Keratinocyte (primary cell): Measurements from ENCODE around the gene LRIT2. TPM values are rescaled to one million over a fixed set of nuclear protein-coding genes. Genes with fewer than 3 reads are reported as not detected.

Source experiments
- DNase-seq: peaks from one replicate; pipeline ENCODE4 v3.0.0-alpha.2; 2011; ENCODE audit warnings: low read depth, missing footprints, low spot score
- FAIRE-seq: peaks from 2 replicates; lab custom pipeline; 2011; peaks lifted over from hg19 to GRCh38; lab: Jason Lieb, UNC
- H2AFZ ChIP-seq: 2 replicates; pipeline ENCODE4 v1.6.0; 2012; ENCODE audit warnings: low read length, control low read depth, inconsistent platforms; ENCODE audit not compliant: control insufficient read depth
- H3K27ac ChIP-seq: 2 replicates; pipeline ENCODE4 v1.5.1; 2011; ENCODE audit warnings: low read length; ENCODE audit not compliant: control insufficient read depth, insufficient read depth
- H3K27me3 ChIP-seq: 3 replicates; pipeline ENCODE4 v1.6.0; 2011; ENCODE audit warnings: low read length; ENCODE audit not compliant: control insufficient read depth, insufficient read depth; ENCODE audit errors: extremely low read depth
- H3K36me3 ChIP-seq, 2 experiments: 2 replicates in 1 of 2; 3 replicates in 1 of 2; pipeline ENCODE4 v1.5.1; 2011; ENCODE audit warnings: low read length in 2 of 2, mild to moderate bottlenecking in 1 of 2; ENCODE audit not compliant: control insufficient read depth in 2 of 2, insufficient read depth in 2 of 2; ENCODE audit errors: extremely low read depth in 1 of 2
- H3K4me1 ChIP-seq: 3 replicates; pipeline ENCODE4 v1.5.1; 2011; ENCODE audit warnings: low read length; ENCODE audit not compliant: control insufficient read depth, insufficient read depth; ENCODE audit errors: extremely low read depth
- H3K4me2 ChIP-seq: 3 replicates; pipeline ENCODE4 v1.6.0; 2011; ENCODE audit warnings: low read depth, low read length; ENCODE audit not compliant: control insufficient read depth, insufficient read depth; ENCODE audit errors: extremely low read depth
- H3K4me3 ChIP-seq, 3 experiments: fragments of 200-600 bp in 1 of 3; sonication (generic) in 1 of 3; 2 replicates in 2 of 3; 3 replicates in 1 of 3; pipeline ENCODE4 v1.5.1; 2011 to 2016; ENCODE audit warnings: low read length in 3 of 3, mild to moderate bottlenecking in 3 of 3, control low read depth in 2 of 3, inconsistent platforms in 1 of 3, low read depth in 1 of 3, mixed read lengths in 1 of 3, mixed run types in 1 of 3, moderate library complexity in 1 of 3; ENCODE audit not compliant: control insufficient read depth in 2 of 3, insufficient read depth in 2 of 3; ENCODE audit errors: extremely low read depth in 1 of 3
- H3K79me2 ChIP-seq: 2 replicates; pipeline ENCODE4 v1.6.0; 2012; ENCODE audit warnings: low read length; ENCODE audit not compliant: control insufficient read depth, insufficient read depth
- H3K9ac ChIP-seq: 3 replicates; pipeline ENCODE4 v1.6.0; 2011; ENCODE audit warnings: low read length; ENCODE audit not compliant: control insufficient read depth, insufficient read depth; ENCODE audit errors: extremely low read depth
- H3K9me1 ChIP-seq: 3 replicates; pipeline ENCODE4 v1.6.0; 2011; ENCODE audit warnings: low read length; ENCODE audit not compliant: control insufficient read depth, insufficient read depth; ENCODE audit errors: extremely low read depth
- H3K9me3 ChIP-seq: 2 replicates; pipeline ENCODE4 v1.5.1; 2012; ENCODE audit warnings: low read depth, low read length; ENCODE audit not compliant: control insufficient read depth
- H4K20me1 ChIP-seq: 3 replicates; pipeline ENCODE4 v1.6.0; 2011; ENCODE audit warnings: low read length; ENCODE audit not compliant: control insufficient read depth, insufficient read depth; ENCODE audit errors: extremely low read depth
- EZH2 ChIP-seq: IDR thresholded peaks from one replicate; pipeline ENCODE4 v1.6.1; 2012; ENCODE audit warnings: inconsistent platforms, mild to moderate bottlenecking, low read length, moderate library complexity
- dilution Hi-C: fragments of 300-500 bp; cut with MboI; formaldehyde crosslinking; loops from one replicate; pipeline ENCODE4 v1.7.0; 2020; ENCODE audit warnings: low sequenced_read_pairs; ENCODE audit not compliant: extremely low pct_ligation_motif_present
- polyA plus RNA-seq, 5 experiments: library from polyadenylated mRNA; depleted of rRNA in 3 of 5; stranded (reverse) in 3 of 5; stranded (forward) in 1 of 5; unstranded in 1 of 5; fragments of >200 nt; gene quantifications; 1 replicate in 1 of 5; 2 replicates in 3 of 5; 3 replicates in 1 of 5; pipeline versions ENCODE4 v1.2.1 to v1.2.3, GENCODE V29; 2011 to 2012; ENCODE audit warnings: missing spikeins in 2 of 5, low read depth in 1 of 5, low replicate concordance in 1 of 5
- TF ChIP-seq, protein P1 (sequence below), 3 experiments: IDR thresholded peaks in 1 of 3; conservative IDR thresholded peaks in 1 of 3; optimal IDR thresholded peaks in 1 of 3; 2 replicates in 2 of 3; 3 replicates in 1 of 3; pipeline versions ENCODE3 to v1.5.1; 2011; ENCODE audit warnings: low read length in 3 of 3, mild to moderate bottlenecking in 3 of 3, moderate library complexity in 2 of 3, control low read depth in 1 of 3, inconsistent platforms in 1 of 3; ENCODE audit not compliant: insufficient read depth in 2 of 3; ENCODE audit errors: extremely low read depth in 1 of 3

The LRIT2 gene
- polyA plus RNA-seq, 1 donor (not counting 4 experiments of a cell fraction or from before 2014, with no cell fraction given): not detected

DNA sequence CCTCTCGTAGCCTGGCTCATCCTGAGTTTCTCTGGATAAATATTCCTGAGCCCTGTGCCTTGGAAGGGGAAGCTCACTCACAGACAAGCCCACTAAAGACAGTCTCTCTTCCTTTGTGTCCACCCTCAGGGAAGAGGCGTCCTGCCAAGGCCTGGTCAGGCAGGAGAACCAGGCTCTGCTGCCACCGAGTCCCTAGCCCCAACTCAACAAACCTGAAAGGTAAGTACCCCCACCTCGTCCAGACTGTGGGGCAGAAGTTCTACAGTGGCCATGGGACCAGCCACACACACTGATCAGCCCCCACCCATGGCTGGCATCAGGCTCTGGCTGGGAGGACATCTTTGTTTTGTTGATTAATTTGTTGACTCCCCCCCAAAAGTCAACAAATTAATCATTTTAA, 49.0 kb downstream of the LRIT2 start:
- DNase-seq: no peak
- peaks cover 3% of the 10 kb centered on the region for H3K9me1 ChIP-seq
- H3K79me2 ChIP-seq: no peaks in the 10 kb centered on the region
- FAIRE-seq: no peak
- no peaks in the 10 kb centered on the region for H3K27me3 ChIP-seq
- H3K36me3 ChIP-seq: no peaks in the 10 kb centered on the region
- H3K4me1 ChIP-seq: peaks cover 37% of the 10 kb centered on the region
- dilution Hi-C loops: no loop called here
- H3K27ac ChIP-seq: no peak overlapping the region
- no peaks in the 10 kb centered on the region for H4K20me1 ChIP-seq
- no peak overlapping the region for H3K4me2 ChIP-seq
- no peak overlapping the region for H3K9ac ChIP-seq
- peak overlapping the region; percentile 36 for H2AFZ ChIP-seq
- no peak overlapping the region for H3K4me3 ChIP-seq
- H3K9me3 ChIP-seq: no peaks in the 10 kb centered on the region
- no peak for TF ChIP-seq EZH2
- TF ChIP-seq, protein P1, sequence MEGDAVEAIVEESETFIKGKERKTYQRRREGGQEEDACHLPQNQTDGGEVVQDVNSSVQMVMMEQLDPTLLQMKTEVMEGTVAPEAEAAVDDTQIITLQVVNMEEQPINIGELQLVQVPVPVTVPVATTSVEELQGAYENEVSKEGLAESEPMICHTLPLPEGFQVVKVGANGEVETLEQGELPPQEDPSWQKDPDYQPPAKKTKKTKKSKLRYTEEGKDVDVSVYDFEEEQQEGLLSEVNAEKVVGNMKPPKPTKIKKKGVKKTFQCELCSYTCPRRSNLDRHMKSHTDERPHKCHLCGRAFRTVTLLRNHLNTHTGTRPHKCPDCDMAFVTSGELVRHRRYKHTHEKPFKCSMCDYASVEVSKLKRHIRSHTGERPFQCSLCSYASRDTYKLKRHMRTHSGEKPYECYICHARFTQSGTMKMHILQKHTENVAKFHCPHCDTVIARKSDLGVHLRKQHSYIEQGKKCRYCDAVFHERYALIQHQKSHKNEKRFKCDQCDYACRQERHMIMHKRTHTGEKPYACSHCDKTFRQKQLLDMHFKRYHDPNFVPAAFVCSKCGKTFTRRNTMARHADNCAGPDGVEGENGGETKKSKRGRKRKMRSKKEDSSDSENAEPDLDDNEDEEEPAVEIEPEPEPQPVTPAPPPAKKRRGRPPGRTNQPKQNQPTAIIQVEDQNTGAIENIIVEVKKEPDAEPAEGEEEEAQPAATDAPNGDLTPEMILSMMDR (optimal IDR thresholded peaks at IDR 0.05 in 1 of 3, IDR thresholded peaks at IDR 0.05 in 1 of 3, conservative IDR thresholded peaks at IDR 0.05 in 1 of 3; ENCODE audit: extremely low read depth in 1 of 3, insufficient read depth in 2 of 3, low read length in 3 of 3): no peak

DNA sequence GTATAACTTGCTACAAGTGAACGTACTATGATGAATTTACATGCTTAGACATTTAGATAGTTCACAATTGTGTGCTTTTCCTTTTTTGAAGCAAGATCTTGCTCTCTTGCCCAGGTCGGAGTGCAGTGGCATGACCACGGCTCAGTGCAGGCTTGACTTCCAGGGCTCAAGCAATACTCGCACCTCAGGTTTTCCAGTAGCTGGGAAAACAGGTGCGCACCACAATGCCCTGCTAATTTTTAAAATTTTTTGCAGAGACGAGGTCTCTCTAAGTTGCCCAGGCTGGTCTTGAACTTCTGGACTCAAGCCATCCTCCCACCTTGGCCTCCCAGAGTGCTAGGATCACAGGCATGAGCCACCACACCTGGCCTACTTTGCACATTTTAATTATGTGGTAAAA, 49.9 kb downstream of the LRIT2 start:
- H3K27me3 ChIP-seq: no peaks in the 10 kb centered on the region
- no peak overlapping the region for H2AFZ ChIP-seq
- H3K4me3 ChIP-seq: no peak overlapping the region
- no peak overlapping the region for H3K27ac ChIP-seq
- no peak overlapping the region for H3K9ac ChIP-seq
- no peaks in the 10 kb centered on the region for H3K79me2 ChIP-seq
- H4K20me1 ChIP-seq: no peaks in the 10 kb centered on the region
- FAIRE-seq (no peak), DNase-seq (no peak)
- H3K9me1 ChIP-seq: peaks cover 3% of the 10 kb centered on the region
- H3K4me2 ChIP-seq: no peak overlapping the region
- no peaks in the 10 kb centered on the region for H3K36me3 ChIP-seq
- dilution Hi-C loops: no loop called here
- H3K4me1 ChIP-seq: peaks cover 38% of the 10 kb centered on the region
- no peaks in the 10 kb centered on the region for H3K9me3 ChIP-seq
- TF ChIP-seq EZH2: no peak
- TF ChIP-seq, protein P1 (optimal IDR thresholded peaks at IDR 0.05 in 1 of 3, IDR thresholded peaks at IDR 0.05 in 1 of 3, conservative IDR thresholded peaks at IDR 0.05 in 1 of 3; ENCODE audit: extremely low read depth in 1 of 3, insufficient read depth in 2 of 3, low read length in 3 of 3): no peak
